GM13977 (cell line): Measurements from ENCODE around the gene CA5A.

ENCODE experiments used
- DNase-seq: peaks from one replicate; pipeline ENCODE4 v3.0.0; 2012; ENCODE audit warnings: low spot score
- CTCF ChIP-seq: IDR thresholded peaks from 2 replicates; pipeline ENCODE4 v1.5.1; 2012; ENCODE audit warnings: mild to moderate bottlenecking, control low read depth; ENCODE audit not compliant: insufficient read depth; ENCODE audit errors: extremely low read depth, missing control alignments
- in situ Hi-C: fragments of 300-500 bp; cut with MboI; formaldehyde crosslinking; loops from one replicate; pipeline ENCODE4 v1.12.0; 2022; ENCODE audit warnings: low sequenced_read_pairs, low pct_unique_long_range_greater_than_20kb, mixed read lengths, inconsistent platforms; ENCODE audit not compliant: unreplicated experiment

CA5A gene

GRCh38 chr16:87930456-87930855 lies 5.9 kb downstream of the CA5A start:
- DNase-seq, result no peak
- peak; percentile 28 for TF ChIP-seq CTCF
- in situ Hi-C loops, result no loop called here

- in situ Hi-C loops, result no loop called here
- no peak for DNase-seq
- TF ChIP-seq CTCF, result no peak
These were observed 6.3 kb downstream of the CA5A start for GRCh38 chr16:87929986-87930385.

GRCh38 chr16:87927195-87927562 lies 9.2 kb downstream of the CA5A start:
- DNase-seq, result no peak
- in situ Hi-C loops, result no loop called here
- no peak for TF ChIP-seq CTCF

GRCh38 chr16:87926246-87927194 lies 9.8 kb downstream of the CA5A start:
- in situ Hi-C loops, result no loop called here
- TF ChIP-seq CTCF, result no peak
- peak; percentile 79 for DNase-seq

- in situ Hi-C loops, result no loop called here
- no peak for DNase-seq
- TF ChIP-seq CTCF, result no peak
These were observed 11.3 kb downstream of the CA5A start for GRCh38 chr16:87924811-87925670.

- in situ Hi-C loops, result no loop called here
- DNase-seq, result peak; percentile 90
- no peak for TF ChIP-seq CTCF
These were observed 12.1 kb downstream of the CA5A start for GRCh38 chr16:87924041-87924810.
